Right ventricle myocardium inferior (tissue), 1 donor: ENCODE results near the gene GAB3. TPM values are rescaled to one million over a fixed set of nuclear protein-coding genes. Genes with fewer than 3 reads are reported as not detected.

Source experiments
- ATAC-seq: fragments of 200-7000 bp; cut with Tn5 transposase; one replicate; pipeline ENCODE4 v1.9.1; 2020; ENCODE audit warnings: mild to moderate bottlenecking, moderate library complexity
- DNase-seq: peaks from one replicate; pipeline ENCODE4 v3.0.0; 2021; ENCODE audit errors: missing footprints
- intact Hi-C: fragments of 100-400 bp; cut with DNase I; formaldehyde crosslinking; loops from one replicate; pipeline ENCODE4 v1.11.0; 2022
- total RNA-seq: library from RNA; stranded (reverse); fragmentation: NEBNext Ultra II Directional; extraction: Animal tissue kit (Norgen Biotek cat#: 25700); gene quantifications from one replicate; pipeline ENCODE4 v1.2.1, GENCODE V29; 2021
- donor health status: DM: no; HTN: yes; CAD: no; lungs with severe emphysema.

The GAB3 gene
- total RNA-seq, 1 donor from 2014 or later, result 12.1 TPM

GRCh38 chrX:154758696-154759095 is 7.8 kb upstream of the GAB3 start:
- intact Hi-C loops, result no loop called here
- no peak for DNase-seq
- no peak for ATAC-seq

DNA sequence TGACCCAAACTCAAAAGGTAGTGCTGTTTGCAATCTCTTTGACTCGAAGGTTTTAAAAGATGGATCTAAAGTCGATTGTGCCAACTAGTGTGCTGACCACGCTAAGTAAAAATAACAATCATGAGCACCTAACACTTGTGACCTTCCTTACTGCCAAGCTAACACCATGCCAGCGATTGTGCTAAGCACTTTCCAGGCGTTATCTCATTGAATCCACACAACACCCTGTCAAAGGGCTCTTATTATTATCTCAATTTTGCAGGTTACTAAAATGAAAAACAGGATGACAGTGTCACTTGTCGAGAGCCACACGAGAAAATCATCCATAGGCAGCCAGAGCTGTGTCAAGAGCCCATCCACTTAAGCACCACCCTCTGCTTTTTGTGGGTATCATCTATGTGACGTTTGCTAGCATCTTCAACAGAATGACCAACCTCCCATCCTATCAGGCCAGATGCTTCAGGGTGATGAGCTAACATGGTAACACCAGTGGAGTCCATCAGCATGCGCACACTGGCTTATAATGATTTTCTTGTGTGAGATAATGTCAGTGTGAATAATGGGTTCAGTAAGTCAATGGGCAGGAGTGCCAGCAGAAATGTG is 893 bp upstream of the GAB3 start:
- intact Hi-C loops, result loop anchor here (2.0 to 5.0 kb wide), 2 partner anchors 34 to 53 kb away; no protein-coding TSS in a partner anchor
- DNase-seq, result no peak

DNA sequence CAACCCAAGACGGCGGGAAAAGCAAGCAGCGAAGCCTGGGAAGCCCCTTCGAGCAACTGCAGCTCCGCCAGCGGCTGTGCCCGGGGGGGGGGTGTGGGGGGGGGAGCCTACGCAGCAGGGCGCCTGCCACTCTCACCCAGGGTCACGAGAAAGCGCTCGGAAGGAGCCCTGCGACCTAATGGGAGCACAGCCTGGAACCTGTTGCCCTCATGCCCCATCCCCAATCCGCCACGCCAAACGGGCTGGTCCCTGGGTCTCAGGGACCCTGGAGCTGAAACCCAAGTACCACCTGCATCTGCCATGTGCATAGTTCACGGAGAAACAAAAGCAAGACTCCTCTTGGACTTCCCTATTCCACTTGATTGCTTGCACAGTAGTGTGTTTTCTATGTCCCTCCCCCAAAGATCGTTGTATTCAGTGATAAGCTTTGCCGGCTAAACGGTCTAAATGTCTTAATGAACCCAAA is 359 bp upstream of the GAB3 start:
- peak; percentile 29 for ATAC-seq
- DNase-seq, result no peak
- intact Hi-C loops, result loop anchor here (2.0 to 5.0 kb wide), 2 partner anchors 34 to 52 kb away; no protein-coding TSS in a partner anchor

More for the DNA sequence above, 893 bp upstream of the GAB3 start:
- peak; percentile 68 for ATAC-seq

DNA sequence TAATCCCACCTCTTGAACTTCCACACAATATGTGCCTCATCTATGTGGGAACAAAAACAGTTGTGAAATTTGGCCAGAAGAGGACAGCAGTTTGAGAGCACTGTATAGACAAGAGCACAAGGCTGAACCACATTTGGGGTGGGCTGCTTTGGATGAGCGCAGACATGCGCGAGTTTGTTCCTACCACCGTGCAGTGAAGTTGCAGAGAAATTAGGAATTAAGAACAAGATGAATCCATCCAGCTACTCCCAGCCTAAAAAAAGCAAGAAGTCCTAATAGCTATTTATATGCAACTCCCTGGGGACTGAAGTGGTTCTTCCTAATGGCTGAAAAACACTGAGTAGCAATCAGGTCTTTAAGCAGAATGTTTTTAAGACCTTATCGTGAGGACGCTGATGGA is 1.0 kb downstream of the GAB3 start:
- intact Hi-C loops, result loop anchor here (2.0 to 10.0 kb wide), 4 partner anchors 15 to 775 kb away; partner anchors contain the start of genes HCFC1 and TMEM187
- DNase-seq (no peak), ATAC-seq (peak; percentile 33)

- ATAC-seq, result peak; percentile 61
- DNase-seq, result no peak
- intact Hi-C loops, result loop anchor here (2.0 to 10.0 kb wide), 2 partner anchors 14 to 774 kb away; partner anchors contain the start of genes HCFC1 and TMEM187
Measured at GRCh38 chrX:154748712-154749339, 2.1 kb downstream of the GAB3 start.

GRCh38 chrX:154742613-154743012 is 8.3 kb downstream of the GAB3 start:
- DNase-seq (no peak), ATAC-seq (no peak)
- intact Hi-C loops, result loop anchor here (10.0 kb wide), 1 partner anchor 768 kb away; the partner anchor contains the start of genes HCFC1 and TMEM187

GRCh38 chrX:154739952-154740465 is 10.9 kb downstream of the GAB3 start:
- intact Hi-C loops, result loop anchor here (10.0 kb wide), 1 partner anchor 765 kb away; the partner anchor contains the start of genes HCFC1 and TMEM187
- ATAC-seq (no peak), DNase-seq (no peak)

DNA sequence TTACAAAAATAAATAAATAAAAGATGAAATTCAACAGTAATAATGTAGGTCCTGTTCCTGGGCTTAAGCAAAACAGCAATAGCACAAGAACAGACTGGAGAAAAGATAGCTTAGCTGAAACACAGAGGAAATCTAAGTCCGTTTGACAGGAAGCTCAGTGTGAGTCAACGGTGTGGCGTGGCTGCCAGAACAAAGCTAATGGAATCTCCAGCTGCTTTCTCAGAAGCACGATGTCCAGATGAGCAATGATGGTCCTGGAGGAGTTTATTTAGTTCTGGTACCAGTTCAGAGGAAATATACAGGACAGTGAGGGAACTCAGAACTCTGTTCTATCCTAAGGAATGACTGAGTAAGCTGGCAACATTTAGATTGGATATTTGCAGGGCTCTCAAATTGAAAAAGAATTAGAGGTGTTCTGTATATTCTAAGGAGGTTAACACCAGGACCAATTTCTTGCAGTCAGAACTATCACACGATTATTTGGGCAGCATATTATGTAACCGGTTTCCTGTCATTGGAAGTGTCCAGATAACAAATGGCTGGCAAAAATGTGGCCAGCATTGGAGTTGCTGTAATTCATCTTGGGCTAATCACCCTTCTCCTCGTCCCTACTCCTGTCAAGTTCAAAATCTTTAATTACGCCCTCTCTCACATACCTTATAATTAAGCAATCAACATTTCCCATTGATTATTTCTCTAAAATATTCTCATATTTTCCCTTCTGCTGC is 12.7 kb downstream of the GAB3 start:
- intact Hi-C loops, result no loop called here
- DNase-seq (peak; percentile 75), ATAC-seq (peak; percentile 66)

- no peak for DNase-seq
- intact Hi-C loops, result no loop called here
Measured at GRCh38 chrX:154737136-154737535, 13.7 kb downstream of the GAB3 start.

GRCh38 chrX:154735695-154736393 is 15.0 kb downstream of the GAB3 start:
- ATAC-seq (peak; percentile 79), DNase-seq (peak; percentile 70)
- intact Hi-C loops, result loop anchor here (2.0 kb wide), 1 partner anchor 13 kb away; no protein-coding TSS in a partner anchor

More at GRCh38 chrX:154737136-154737535, 13.7 kb downstream of the GAB3 start:
- no peak for ATAC-seq

DNA sequence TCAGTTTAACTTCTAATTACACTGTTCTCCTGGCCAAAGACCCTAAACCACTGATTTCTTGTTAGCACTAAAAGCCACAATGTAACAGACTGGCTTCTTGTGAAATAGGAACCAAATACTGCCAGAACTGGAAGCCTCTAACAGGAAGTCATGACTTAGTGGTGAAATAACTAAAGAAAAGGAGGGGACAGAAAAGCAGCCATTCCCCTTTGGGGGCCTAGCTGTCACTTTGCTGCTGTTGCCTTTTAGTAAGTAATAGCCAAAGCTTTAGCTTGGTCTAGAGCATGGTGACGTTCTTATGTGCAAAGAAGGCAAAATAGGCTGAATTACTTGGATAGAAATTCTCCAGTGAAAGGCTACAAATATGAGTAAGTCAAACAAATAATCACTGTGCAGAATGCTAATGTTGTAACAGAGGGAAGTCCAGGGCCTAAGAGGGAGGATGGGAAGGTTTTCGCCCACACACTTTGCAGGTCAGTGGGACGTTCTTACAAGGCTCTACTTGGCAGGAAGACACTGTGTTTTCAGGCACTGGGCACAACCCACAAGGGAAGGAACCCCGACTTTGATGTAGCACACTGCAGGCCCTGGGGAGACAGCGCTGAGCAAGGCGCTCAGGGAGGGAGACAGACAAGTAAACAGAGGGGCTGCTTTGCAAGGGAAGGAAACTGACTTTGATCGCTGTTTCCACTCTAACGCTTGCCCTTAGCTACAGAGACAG is 16.7 kb downstream of the GAB3 start:
- peak; percentile 32 for ATAC-seq
- intact Hi-C loops, result loop anchor here (2.0 kb wide), 1 partner anchor 15 kb away; no protein-coding TSS in a partner anchor
- DNase-seq, result peak; percentile 67

GRCh38 chrX:154733066-154733425 is 17.8 kb downstream of the GAB3 start:
- no peak for ATAC-seq
- intact Hi-C loops, result no loop called here
- no peak for DNase-seq

GRCh38 chrX:154732421-154733065 is 18.3 kb downstream of the GAB3 start:
- DNase-seq (no peak), ATAC-seq (no peak)
- intact Hi-C loops, result no loop called here

GRCh38 chrX:154731881-154732280 is 19.0 kb downstream of the GAB3 start:
- intact Hi-C loops, result no loop called here
- DNase-seq (no peak), ATAC-seq (peak; percentile 45)

DNA sequence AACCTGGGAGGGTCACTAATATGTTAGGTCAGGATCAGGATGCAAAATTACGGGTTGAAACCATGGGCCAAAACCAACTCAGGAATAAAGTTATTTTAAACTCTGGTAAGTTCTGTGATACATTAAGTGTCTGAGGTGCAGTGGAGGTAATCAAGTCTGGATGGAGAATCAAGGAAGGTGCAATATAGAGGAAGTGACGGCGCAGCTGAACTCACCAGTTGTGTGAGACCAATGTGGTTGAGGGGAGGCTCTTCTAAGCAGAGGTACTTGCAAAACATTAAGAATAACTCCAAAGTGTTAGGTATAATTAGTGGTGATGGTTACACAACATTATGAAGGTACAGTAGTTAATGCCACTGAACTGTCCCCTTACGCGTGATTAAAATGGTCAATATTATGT is 19.7 kb downstream of the GAB3 start:
- intact Hi-C loops, result no loop called here
- no peak for ATAC-seq

GRCh38 chrX:154730253-154730891 is 20.5 kb downstream of the GAB3 start:
- no peak for DNase-seq
- peak; percentile 18 for ATAC-seq
- intact Hi-C loops, result no loop called here

More for the DNA sequence above, 19.7 kb downstream of the GAB3 start:
- DNase-seq, result no peak

- DNase-seq (no peak), ATAC-seq (peak; percentile 59)
Measured at GRCh38 chrX:154729439-154729838, 21.4 kb downstream of the GAB3 start.

More at GRCh38 chrX:154729439-154729838, 21.4 kb downstream of the GAB3 start:
- intact Hi-C loops, result no loop called here
